GM19324 (cell line): ENCODE measurements around the gene PRAMEF18.
"Not testable (repeated sequence)": the region's sequence is repeated elsewhere in the genome, so short reads cannot be mapped to it uniquely, and the experiment has no call there.

Experiments used
- ATAC-seq: cut with Tn5 transposase; IDR thresholded peaks from one replicate; pipeline ENCODE4 v1.9.1; 2021; ENCODE audit warnings: mild to moderate bottlenecking, moderate library complexity; ENCODE audit not compliant: unreplicated experiment, low FRiP score

The PRAMEF18 gene

GRCh38 chr1:13208712-13209111 is 17.2 kb downstream of the PRAMEF18 start:
- ATAC-seq: not testable (repeated sequence)

- ATAC-seq: not testable (repeated sequence)
Observed at GRCh38 chr1:13201309-13201708, 24.6 kb downstream of the PRAMEF18 start, which contains the start of gene PRAMEF13. PRAMEF13 (minus strand) TSS chr1:13201409; CDS start chr1:13199589, 1,820 bp downstream.
